GM12878 (cell line): ENCODE measurements around the gene DDX10. TPM values are rescaled to one million over a fixed set of nuclear protein-coding genes. Genes with fewer than 3 reads are reported as not detected.

ENCODE experiments used
- ATAC-seq: fragments of 200-7000 bp; cut with Tn5 transposase; 3 replicates; pipeline ENCODE4 v1.9.1; 2020; ENCODE audit warnings: mild to moderate bottlenecking, moderate library complexity
- BruUV-seq: library from RNA; stranded (reverse); fragments of 400-500 nt; replicated peaks from 2 replicates; lab custom pipeline; 2021; lab: Mats Ljungman, UMichigan
- CTCF ChIA-PET: fragments of 300-600 bp; sonication (Branson Sonifier 250); formaldehyde crosslinking; extraction: SDS; loops from one replicate; lab custom pipeline; 2021; ENCODE audit warnings: inconsistent platforms; lab: Yijun Ruan, JAX
- POLR2A ChIA-PET: fragments of 350-600 bp; formaldehyde crosslinking; extraction: SDS; loops from one replicate; lab custom pipeline; 2021; ENCODE audit warnings: inconsistent platforms; lab: Charles Lee
- RAD21 ChIA-PET: fragments of 300-600 bp; sonication (Branson Sonifier 250); formaldehyde crosslinking; loops from one replicate; lab custom pipeline; 2023; ENCODE audit warnings: antibody characterized with exemption; ENCODE audit not compliant: unreplicated experiment; lab: Charles Lee
- SMC1A ChIA-PET: fragments of 300-600 bp; sonication (Branson Sonifier 250); formaldehyde crosslinking; loops from one replicate; lab custom pipeline; 2023; ENCODE audit not compliant: unreplicated experiment, uncharacterized antibody; lab: Charles Lee
- DNase-seq: peaks from one replicate; pipeline ENCODE4 v3.0.0-alpha.2; 2011; ENCODE audit warnings: low read depth, low spot score
- FAIRE-seq: peaks from 3 replicates; lab custom pipeline; 2011; peaks lifted over from hg19 to GRCh38; lab: Jason Lieb, UNC
- H2AFZ ChIP-seq: 2 replicates; pipeline ENCODE4 v1.6.0; 2011; ENCODE audit warnings: low read depth, low read length, control low read depth; ENCODE audit not compliant: control insufficient read depth
- H3K27ac ChIP-seq: 2 replicates; pipeline ENCODE4 v1.5.1; 2011; ENCODE audit warnings: control low read depth; ENCODE audit not compliant: control insufficient read depth, insufficient read depth
- H3K27me3 ChIP-seq, 2 experiments: replicated peaks in 1 of 2; 2 replicates each; pipeline versions ENCODE4 v1.6.0 to v1.6.1; 2011; ENCODE audit warnings: low read length in 1 of 2; ENCODE audit not compliant: control insufficient read depth in 2 of 2, insufficient read depth in 2 of 2
- H3K36me3 ChIP-seq, 2 experiments: 2 replicates each; pipeline ENCODE4 v1.5.1; 2011; ENCODE audit warnings: low read length in 1 of 2; ENCODE audit not compliant: control insufficient read depth in 2 of 2, insufficient read depth in 2 of 2
- H3K4me1 ChIP-seq: 2 replicates; pipeline ENCODE4 v1.6.1; 2011; ENCODE audit warnings: mild to moderate bottlenecking, low read length, moderate library complexity, mixed read lengths; ENCODE audit not compliant: control insufficient read depth, insufficient read depth
- H3K4me2 ChIP-seq: 2 replicates; pipeline ENCODE4 v1.6.0; 2011; ENCODE audit warnings: control low read depth; ENCODE audit not compliant: control insufficient read depth, insufficient read depth
- H3K4me3 ChIP-seq: fragments of 200-600 bp; sonication (generic); 2 replicates; pipeline ENCODE4 v1.5.1; 2016
- H3K79me2 ChIP-seq: 2 replicates; pipeline ENCODE4 v1.6.0; 2011; ENCODE audit warnings: low read length; ENCODE audit not compliant: control insufficient read depth, insufficient read depth
- H3K9ac ChIP-seq: 2 replicates; pipeline ENCODE4 v1.8.0; 2011; ENCODE audit warnings: low read length, control low read depth, mixed read lengths; ENCODE audit not compliant: control insufficient read depth, insufficient read depth
- H3K9me3 ChIP-seq: replicated peaks from 3 replicates; pipeline ENCODE4 v1.5.1; 2011; ENCODE audit warnings: mild to moderate bottlenecking, low read length; ENCODE audit not compliant: control insufficient read depth, insufficient read depth
- H4K20me1 ChIP-seq: 2 replicates; pipeline ENCODE4 v1.6.0; 2011; ENCODE audit not compliant: control insufficient read depth, insufficient read depth
- CBFB ChIP-seq: IDR thresholded peaks from 2 replicates; pipeline ENCODE4 v1.6.1; 2016; ENCODE audit warnings: antibody characterized with exemption, low read depth
- E2F4 ChIP-seq: IDR thresholded peaks from 2 replicates; pipeline ENCODE4 v1.6.1; 2012; ENCODE audit warnings: low read depth, low read length, improper control_type of control experiment
- HDGF ChIP-seq: fragments of 450-650 bp; IDR thresholded peaks from 2 replicates; pipeline ENCODE4 v1.6.1; 2016; ENCODE audit warnings: antibody characterized with exemption
- IKZF2 ChIP-seq, 2 experiments: fragments of 450-650 bp; IDR thresholded peaks; 2 replicates each; pipeline ENCODE4 v1.6.1; 2017; ENCODE audit warnings: mild to moderate bottlenecking in 2 of 2, moderate library complexity in 2 of 2
- JUNB ChIP-seq: IDR thresholded peaks from 2 replicates; pipeline ENCODE4 v1.6.1; 2016; ENCODE audit warnings: antibody characterized with exemption, mild to moderate bottlenecking
- MXI1 ChIP-seq: fragments of 150-350 bp; IDR thresholded peaks from 2 replicates; pipeline ENCODE4 v1.6.1; 2011; ENCODE audit warnings: low read depth, mild to moderate bottlenecking, inconsistent platforms, low read length, improper control_type of control experiment
- POU2F2 ChIP-seq: IDR thresholded peaks from 3 replicates; pipeline ENCODE4 v1.6.1; 2011; ENCODE audit warnings: low read depth, mild to moderate bottlenecking, low read length, borderline replicate concordance
- RBBP5 ChIP-seq: fragments of 200-600 bp; sonication (generic); conservative IDR thresholded peaks from 2 replicates; pipeline ENCODE4 v1.6.1; 2016
- ZNF274 ChIP-seq: IDR thresholded peaks from one replicate; pipeline ENCODE4 v1.8.0; 2011; ENCODE audit not compliant: insufficient read length, insufficient read depth
- WGBS: methylation state at CpG from one replicate; pipeline ENCODE4 v1.1.6; 2016; ENCODE audit warnings: low lambda C conversion rate; ENCODE audit not compliant: insufficient replicate concordance, insufficient coverage; ENCODE audit errors: missing lambda C conversion rate; 5-methylcytosine and 5-hydroxymethylcytosine counted together
- in situ Hi-C: fragments of 300-500 bp; cut with MboI; formaldehyde crosslinking; loops from 9 replicates; pipeline ENCODE4 v1.14.3; 2018; ENCODE audit warnings: mixed read lengths
- intact Hi-C: fragments of 100-400 bp; cut with micrococcal nuclease; formaldehyde crosslinking; loops from one replicate; pipeline ENCODE4 v1.14.2; 2022; ENCODE audit not compliant: unreplicated experiment
- polyA plus RNA-seq, 11 experiments: library from polyadenylated mRNA; depleted of rRNA in 4 of 11; unstranded in 6 of 11; stranded (reverse) in 5 of 11; fragments of >200 nt; fragmentation: Nextera tagmentation in 4 of 11; fragmentation: Illumina TruSeq in 1 of 11; extraction: Ambion mirVana in 4 of 11; extraction: Trizol in 1 of 11; gene quantifications; 1 replicate in 1 of 11; 2 replicates in 10 of 11; pipeline versions ENCODE4 v1.2.1 to v1.2.3, GENCODE V29; 2011 to 2016; ENCODE audit warnings: inconsistent platforms in 2 of 11, missing spikeins in 2 of 11, low read depth in 1 of 11
- total RNA-seq, 4 experiments: library from RNA; depleted of rRNA in 3 of 4; stranded (reverse); fragments of >200 nt in 3 of 4; fragmentation: Illumina TruSeq in 1 of 4; extraction: Trizol in 1 of 4; gene quantifications; 2 replicates each; pipeline versions ENCODE4 v1.2.1 to v1.2.3, GENCODE V29; 2013 to 2021
- TF ChIP-seq, protein P1 (sequence below): fragments of 450-650 bp; IDR thresholded peaks from 2 replicates; pipeline ENCODE4 v1.6.1; 2017; ENCODE audit warnings: mild to moderate bottlenecking
- TF ChIP-seq, protein P2 (sequence below): fragments of 450-650 bp; IDR thresholded peaks from 2 replicates; pipeline ENCODE4 v1.6.1; 2016; ENCODE audit warnings: mild to moderate bottlenecking

DDX10 gene
- total and polyA plus RNA-seq, 10 of the 15 experiments (the other 5 are each of a cell fraction or from before 2014, with no cell fraction given): 20.9 to 51.5 (median 31.9) TPM

- no peak for ATAC-seq
- H4K20me1 ChIP-seq: no peaks in the 10 kb centered on the region
These were observed 279.8 kb downstream of the DDX10 start for GRCh38 chr11:108944471-108945178.

More at GRCh38 chr11:108944471-108945178, 279.8 kb downstream of the DDX10 start:
- Histone ChIP-seq H3K4me3 (no peak overlapping the region), H3K36me3 (peaks cover 4 to 6% of the 10 kb centered on the region in 2 experiments; a peak in 3 of 4 replicates), H3K79me2 (no peaks in the 10 kb centered on the region), H3K4me2 (no peak overlapping the region), H3K9me3 (no peaks in the 10 kb centered on the region; the same call in 2 of the 3 replicates), H2AFZ (no peak overlapping the region), H3K4me1 (no peaks in the 10 kb centered on the region; the same call in 1 of the 2 replicates), H3K27ac (no peak overlapping the region), H3K9ac (no peak overlapping the region), H3K27me3 (no peaks in the 10 kb centered on the region)
- SMC1A ChIA-PET: interaction anchor here (0.9 kb wide), 2 partner anchors 28 to 90 kb away, joined by 3 read pairs; no protein-coding TSS in a partner anchor
- FAIRE-seq (no peak), DNase-seq (no peak)
- in situ Hi-C loops (no loop called here), intact Hi-C loops (loop anchor here (10.0 kb wide), 1 partner anchor 250 kb away; no protein-coding TSS in a partner anchor)
- POLR2A ChIA-PET: no interaction called here
- BruUV-seq: no TSS peak
- TF ChIP-seq CBFB (no peak), POU2F2 (no peak), E2F4 (no peak), IKZF2 (IDR thresholded peaks at IDR 0.05) (no peak), HDGF (no peak), JUNB (no peak), RBBP5 (no peak), MXI1 (no peak), ZNF274 (no peak)
- TF ChIP-seq, protein P1, sequence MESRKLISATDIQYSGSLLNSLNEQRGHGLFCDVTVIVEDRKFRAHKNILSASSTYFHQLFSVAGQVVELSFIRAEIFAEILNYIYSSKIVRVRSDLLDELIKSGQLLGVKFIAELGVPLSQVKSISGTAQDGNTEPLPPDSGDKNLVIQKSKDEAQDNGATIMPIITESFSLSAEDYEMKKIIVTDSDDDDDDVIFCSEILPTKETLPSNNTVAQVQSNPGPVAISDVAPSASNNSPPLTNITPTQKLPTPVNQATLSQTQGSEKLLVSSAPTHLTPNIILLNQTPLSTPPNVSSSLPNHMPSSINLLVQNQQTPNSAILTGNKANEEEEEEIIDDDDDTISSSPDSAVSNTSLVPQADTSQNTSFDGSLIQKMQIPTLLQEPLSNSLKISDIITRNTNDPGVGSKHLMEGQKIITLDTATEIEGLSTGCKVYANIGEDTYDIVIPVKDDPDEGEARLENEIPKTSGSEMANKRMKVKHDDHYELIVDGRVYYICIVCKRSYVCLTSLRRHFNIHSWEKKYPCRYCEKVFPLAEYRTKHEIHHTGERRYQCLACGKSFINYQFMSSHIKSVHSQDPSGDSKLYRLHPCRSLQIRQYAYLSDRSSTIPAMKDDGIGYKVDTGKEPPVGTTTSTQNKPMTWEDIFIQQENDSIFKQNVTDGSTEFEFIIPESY: no peak
- TF ChIP-seq, protein P2, sequence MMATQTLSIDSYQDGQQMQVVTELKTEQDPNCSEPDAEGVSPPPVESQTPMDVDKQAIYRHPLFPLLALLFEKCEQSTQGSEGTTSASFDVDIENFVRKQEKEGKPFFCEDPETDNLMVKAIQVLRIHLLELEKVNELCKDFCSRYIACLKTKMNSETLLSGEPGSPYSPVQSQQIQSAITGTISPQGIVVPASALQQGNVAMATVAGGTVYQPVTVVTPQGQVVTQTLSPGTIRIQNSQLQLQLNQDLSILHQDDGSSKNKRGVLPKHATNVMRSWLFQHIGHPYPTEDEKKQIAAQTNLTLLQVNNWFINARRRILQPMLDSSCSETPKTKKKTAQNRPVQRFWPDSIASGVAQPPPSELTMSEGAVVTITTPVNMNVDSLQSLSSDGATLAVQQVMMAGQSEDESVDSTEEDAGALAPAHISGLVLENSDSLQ: no peak
- 98% methylated on average over 6 of the region's 6 CpGs for WGBS
- RAD21 ChIA-PET: interaction anchor here (0.6 kb wide), 1 partner anchor 29 kb away, joined by 4 read pairs; no protein-coding TSS in a partner anchor
- CTCF ChIA-PET: no interaction called here
